Stimulated activated CD8-positive, alpha-beta memory T cell treated with anti-CD3 and anti-CD28 coated beads, Interleukin-4, amount 100 ng/mL, for 24 hours (primary cell): ENCODE results near the gene HK2.
A peak's percentile ranks its signal among the peaks of the same experiment; 100 is the strongest.
"Not testable (repeated sequence)": the region's sequence is repeated elsewhere in the genome, so short reads cannot be mapped to it uniquely, and the experiment has no call there.

ENCODE experiments used
- DNase-seq: peaks from one replicate; pipeline ENCODE4 v3.0.0-alpha.2; 2020; ENCODE audit warnings: low read depth

The HK2 gene

DNA sequence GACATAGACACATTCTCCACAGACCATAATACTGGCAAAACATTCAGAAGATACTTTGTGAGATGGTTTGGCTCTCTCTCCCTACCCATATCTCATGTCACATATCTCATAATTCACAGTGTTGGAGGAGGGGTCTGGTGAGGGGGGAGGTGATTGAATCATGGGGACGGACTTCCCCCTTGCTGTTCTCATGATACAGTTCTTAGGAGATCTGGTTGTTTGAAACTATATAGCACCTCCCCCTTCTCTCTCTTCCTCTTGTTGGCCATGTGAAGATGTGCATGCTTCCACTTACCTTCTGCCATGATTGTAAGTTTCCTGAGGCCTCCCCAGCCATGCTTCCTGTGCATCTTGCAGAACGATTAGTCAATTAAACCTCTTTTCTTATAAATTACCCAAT lies 61.1 kb downstream of the HK2 start:
- no peak for DNase-seq

DNA sequence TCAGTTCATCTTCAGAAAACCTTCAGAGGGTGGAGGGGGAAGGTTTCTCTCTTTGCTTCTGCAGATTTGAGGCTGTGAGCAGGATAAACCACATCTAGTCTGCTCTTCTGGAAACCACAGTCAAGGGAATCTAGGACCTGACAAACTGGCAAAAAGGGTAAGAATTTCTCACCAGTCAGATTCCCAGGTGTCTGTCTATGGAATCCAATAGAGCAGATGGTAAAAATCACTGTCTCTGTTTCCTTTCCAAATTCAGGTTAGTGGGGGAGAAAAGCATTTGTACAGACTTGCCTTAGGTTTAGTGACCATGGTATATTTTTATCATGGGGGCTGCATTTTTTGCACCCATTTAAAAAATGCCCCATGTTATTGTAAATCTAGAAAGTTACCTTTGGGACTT lies 62.3 kb downstream of the HK2 start:
- no peak for DNase-seq

DNA sequence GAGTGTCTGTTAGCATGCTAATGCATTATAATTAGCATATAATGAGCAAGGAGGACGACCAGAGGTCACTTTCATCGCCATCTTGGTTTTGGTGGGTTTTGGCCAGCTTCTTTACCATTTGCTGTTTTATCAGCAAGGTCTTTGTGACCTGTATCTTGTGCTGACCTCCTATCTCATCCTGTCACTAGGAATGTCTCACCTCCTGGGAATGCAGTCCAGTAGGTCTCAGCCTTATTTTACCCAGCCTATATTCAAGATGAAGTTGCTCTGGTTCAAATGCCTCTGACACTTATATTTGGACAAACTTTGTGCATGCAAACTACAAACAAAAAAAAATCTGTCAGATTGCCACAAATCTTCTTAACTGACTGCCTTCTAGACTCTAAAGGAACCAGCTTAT lies 66.3 kb downstream of the HK2 start:
- not testable (repeated sequence) for DNase-seq

DNA sequence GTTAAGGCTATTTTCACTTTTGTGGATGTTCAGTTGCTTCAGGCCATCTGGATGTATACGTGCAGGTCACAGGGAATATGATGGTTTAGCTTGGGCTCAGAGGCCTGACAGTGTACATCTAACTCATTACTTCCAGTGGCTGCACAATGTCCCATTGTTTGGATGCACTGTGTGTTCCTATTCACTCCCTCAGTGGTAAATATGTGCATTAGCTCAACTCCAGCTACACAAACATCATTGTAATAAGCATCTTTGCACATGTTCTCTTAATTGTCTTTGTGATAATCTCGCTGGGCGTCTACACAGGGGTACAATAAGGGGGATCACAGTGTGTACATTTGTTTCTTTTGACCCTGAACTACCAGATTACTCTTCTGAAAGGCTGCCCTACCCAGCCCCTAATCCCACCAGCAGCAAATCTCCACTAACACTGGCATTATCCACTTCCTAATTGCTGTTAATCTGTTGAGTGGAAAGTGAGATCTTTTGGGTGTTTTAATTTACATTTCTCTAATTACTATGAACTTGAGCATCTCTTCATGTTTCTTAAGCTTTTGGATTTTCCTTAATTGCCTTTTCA lies 68.4 kb downstream of the HK2 start:
- no peak for DNase-seq

DNA sequence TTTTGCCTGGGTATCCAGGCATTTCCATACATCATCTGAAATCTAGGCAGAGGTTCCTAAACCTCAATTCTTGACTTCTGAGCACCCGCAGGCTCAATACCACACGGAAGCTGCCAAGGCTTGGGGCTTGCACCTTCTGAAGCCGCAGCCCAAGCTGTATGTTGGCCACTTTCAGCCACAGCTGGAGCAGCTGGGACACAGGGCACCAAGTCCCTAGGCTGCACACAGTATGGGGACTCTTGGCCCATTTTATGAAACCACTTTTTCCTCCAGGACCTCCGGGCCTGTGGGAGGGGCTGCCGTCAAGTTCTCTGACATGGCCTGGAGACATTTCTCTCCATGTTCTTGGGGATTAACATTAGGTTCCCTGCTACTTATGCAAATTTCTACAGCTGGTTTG lies 72.5 kb downstream of the HK2 start:
- no peak for DNase-seq

DNA sequence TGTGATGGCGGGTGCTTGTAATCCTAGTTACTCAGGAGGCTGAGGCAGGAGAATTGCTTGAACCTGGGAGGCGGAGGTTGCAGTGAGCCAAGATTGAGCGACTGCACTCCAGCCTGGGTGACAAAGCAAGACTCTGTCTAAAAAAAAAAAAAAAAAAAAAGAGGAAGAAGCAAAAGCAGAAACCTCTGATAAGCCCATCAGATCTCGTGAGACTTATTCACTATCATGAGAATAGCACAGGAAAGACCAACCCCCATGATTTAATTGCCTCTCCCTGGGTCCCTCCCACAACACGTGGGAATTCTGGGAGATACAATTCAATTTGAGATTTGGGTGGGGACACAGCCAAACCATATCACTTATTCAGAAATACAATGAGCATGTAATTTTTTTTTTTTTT lies 73.6 kb downstream of the HK2 start:
- DNase-seq: not testable (repeated sequence)

DNA sequence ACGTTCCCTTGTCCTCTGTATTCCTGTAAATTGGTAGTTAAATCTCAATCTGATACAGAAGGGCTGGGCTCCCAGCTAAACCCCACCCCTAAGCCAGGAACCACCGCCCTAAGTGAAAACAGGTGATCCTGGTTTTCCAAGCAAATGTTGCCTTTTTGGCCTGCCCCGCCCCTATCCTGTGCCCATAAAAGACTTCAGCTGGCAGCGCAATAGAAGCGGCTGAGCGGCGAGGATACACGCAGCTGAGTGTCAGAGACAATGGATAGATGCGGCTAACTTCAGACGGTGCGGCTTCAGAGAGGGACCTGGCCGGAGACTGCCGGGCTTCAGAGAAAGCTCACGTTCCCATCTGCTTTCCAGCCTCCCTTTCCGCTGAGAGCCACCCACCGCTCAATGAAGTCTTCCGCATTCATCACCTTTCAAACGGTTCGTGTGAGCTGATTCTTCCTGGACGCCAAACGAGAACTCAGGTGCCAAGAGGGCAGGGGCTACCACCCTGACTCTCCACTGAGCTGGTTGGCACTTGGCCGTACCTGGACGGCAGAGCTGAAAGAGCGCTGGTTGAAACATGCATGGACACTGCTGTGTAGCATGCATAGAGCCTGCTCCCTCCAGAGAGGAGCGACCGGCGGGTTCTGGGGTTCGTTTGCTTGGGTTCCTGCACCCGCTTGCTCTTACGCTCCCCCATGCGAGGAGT lies 75.0 kb downstream of the HK2 start:
- no peak for DNase-seq

DNA sequence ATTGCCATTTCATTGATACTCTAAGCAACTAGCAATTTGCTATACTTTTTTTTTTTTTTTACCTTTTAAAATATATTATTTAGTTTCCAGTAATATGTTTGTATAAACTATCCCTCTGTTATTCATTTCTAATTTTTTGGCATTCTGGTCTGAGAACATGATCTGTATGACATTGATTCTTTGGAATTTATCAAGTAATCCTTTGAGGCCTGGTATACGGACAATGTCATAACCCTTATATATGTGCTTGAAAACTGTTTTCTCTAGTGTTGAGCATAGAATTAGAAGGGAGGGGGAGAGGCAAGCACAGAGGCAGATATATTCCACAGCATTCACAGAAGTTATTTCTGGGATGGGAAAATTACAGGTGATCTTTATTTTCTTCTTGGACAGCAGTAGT lies 76.3 kb downstream of the HK2 start:
- DNase-seq: no peak

DNA sequence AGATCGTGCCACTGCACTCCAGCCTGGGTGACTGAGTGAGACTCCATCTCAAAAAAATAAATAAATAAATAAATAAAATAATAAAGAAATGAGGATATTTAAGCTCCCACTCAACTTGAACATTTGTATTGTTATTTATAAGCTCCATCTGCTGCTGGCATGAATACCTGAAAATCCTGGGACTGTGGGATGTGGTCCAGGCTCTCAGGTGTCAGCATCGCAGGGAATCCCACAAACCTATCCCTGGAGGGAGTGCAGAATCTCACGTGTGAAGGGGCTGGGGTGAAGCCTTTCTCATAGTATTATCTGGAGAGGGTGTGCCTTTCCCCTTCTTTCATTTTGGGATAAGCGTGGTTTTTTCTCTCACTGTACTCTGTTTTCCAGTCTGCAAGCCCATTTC lies 77.1 kb downstream of the HK2 start:
- DNase-seq: no peak

DNA sequence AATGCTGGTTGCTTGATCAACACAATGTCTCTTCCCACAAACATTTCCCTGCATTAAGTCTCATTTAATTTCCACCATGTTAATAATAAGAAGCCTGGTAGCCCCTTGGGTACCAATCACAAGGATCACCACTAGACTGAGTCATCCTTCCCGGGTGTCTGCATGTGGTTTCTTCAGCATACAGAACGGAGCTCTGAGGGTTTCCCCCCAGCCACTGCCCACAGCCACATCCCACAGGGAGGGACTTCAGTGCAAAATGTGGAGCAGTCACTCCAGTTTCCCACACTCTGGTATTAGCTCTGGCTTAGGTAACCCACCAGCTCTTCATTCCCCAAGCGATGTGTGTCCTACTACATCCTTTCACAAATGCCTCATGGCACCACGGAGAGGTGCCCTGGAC lies 81.8 kb downstream of the HK2 start:
- peak; percentile 12 for DNase-seq

DNA sequence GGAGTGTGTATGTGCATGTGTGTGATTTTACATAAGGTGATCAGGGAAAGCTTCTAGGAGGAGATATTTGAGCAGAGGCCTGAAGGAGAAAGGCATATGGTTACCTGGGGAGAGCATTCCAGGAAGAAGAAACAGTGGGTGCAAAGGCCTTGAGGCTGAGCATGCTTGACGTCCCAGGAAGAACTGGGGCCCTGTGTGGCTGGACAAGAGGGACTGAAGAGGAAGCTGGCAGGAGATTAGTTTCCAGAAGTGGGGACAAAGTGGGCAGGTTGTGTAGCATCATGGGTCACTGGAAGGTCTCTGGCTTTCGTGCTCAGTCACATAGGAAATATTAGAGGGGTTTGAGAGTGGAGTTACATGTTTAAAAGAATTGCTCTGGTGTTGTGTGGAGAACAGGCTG lies 82.5 kb downstream of the HK2 start:
- no peak for DNase-seq

DNA sequence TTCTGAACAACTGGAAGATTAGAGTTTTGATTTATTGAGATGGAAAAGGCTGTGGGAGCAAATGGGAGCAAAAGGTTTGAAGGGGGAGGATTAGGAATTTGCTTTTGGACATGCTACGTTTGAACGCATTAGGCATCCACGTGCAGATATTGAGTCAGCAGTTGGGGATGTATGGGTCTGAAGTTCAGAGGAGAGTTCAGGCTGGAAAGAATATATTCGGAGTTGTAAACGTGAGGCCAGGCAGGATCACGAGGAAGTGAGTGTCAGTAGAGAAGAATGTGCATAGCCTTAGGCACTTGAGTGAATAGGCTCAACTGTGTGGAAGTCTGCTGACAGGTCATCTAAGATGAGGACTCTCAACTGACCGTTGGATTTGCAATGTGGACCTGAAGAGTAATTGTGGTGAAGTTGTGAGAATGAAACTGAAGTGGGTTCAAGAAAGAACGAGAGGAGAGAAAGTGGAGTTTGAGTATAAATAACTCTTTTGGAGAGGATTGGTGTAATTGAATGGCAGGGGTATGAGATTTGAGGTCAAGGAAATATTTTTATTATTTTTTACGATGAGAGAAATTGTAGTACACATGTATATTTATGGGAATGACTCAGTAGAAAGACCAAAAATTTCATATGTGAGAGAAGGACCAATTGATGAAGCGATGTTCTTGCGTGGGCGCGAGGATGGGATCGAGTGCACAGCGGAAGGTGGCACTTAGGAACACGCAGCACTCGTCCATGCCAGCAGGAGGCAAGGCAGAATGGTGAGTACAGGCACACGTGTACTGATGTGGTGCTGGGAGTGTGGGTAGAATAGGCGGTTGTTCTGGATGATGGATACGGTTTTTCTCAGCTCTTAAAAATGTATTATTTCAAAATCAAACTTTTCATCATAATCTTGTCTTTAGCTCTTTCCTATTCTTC lies 84.0 kb downstream of the HK2 start:
- no peak for DNase-seq

DNA sequence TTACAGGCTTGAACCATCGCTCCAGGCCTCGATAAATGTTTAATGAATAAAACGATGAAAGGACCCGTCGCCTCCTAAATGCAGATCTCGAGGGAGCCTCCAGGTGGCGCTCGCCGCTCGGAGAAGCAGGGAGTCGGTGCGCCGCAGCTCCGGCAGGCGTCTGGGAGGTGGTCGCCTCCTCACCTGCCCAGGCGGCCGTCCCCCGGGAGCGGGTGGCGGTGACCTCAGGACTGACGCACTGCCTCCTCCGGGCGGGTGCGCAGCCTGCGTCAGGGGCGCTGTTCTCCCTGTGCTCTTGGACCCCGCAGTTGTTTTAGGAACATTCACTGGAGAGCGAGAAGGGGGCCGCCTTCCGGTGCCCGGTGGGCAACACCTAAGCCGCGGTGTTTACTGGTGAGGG lies 85.9 kb downstream of the HK2 start:
- peak; percentile 57 for DNase-seq

DNA sequence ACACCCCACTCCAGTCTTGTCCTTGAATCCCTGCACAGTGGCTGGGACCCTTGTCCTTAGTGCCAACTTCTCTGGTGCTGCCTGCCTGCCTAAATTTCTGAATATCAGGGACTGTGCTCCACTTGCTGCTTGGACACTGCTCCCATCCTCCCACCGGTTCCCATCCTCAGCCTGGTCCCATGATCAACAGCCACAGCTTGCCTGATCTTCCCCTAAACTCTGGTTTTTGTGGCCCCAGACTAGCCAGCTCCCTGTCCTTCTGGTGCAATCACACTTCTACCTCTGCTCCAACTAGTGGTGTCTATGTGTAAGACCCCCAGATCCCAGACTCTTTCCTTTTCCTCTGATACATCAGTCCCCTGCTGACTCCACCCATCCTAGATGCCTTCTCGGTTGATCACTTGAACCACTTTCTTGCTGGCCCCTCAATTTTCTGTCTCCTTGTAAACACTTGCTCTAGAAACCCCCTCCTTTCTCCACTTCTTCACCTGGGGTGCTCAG lies 87.4 kb downstream of the HK2 start:
- no peak for DNase-seq

DNA sequence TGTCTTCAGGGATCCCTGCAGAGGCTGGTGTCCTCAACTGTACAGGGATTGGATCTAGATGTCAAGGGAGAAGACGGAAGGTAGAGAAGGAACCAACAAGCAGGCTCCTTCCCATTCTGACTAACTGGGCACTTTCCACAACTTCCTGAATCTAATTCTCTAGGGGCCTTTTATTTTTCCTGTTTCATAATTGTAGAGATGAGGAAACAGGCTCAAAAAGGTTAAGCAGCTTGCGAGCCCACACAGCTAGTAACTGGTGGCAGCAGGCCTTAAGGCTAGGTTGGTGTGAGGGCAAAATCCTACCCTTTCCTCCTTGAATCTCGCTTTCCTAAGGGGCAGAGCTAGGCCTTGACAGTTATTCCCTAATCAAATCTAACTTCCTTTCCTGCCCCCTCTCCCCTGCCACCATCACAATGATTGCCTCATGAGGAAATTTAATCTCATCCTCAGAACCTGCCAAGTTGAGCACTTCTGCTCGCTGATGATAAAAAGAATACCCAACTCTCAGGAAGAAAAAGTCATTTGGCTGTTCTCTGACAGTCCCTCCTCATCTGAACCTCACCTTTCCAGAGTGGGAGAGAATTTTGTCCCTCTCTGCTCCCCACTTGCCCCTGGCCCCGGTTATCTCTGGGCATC lies 88.8 kb downstream of the HK2 start:
- DNase-seq: no peak

DNA sequence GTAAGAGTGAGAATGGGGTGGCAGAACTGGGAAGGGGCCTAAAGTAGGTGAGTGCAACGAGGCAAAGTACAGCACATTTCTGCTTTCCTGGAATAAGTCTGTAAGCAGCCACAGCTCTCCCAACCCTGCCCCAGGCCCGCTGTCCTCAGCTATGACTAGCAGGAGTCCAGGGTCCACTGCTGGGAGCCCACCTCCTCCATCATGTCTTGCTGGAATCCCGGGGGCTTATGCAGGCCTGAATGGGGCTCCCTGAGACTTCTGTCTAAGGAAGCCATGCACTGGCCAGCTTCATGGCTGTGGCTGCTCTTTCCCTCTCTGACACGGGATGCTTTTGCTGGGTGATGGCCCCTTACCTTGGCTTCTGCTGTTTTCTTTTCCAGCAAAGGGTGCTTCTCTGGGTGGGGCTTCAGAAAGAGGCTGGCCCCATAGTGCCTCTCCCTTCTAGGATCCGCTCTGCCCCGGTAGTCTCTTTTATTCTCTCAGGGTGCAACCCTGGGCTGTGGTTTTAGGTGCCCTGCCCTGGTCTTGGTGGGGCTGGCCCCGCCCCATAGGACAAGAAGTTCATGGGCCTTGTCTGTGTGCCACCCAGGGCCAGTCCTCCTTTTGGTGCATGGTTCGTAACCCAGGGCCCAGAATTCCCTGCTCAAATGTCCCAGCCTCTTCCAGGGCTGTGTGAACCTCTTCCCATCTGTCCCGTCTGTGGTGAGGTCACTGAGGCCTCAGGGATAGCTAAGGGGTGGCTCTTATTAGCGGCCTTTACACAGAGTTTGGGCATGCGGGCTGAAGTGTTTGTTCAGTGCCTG lies 90.7 kb downstream of the HK2 start:
- no peak for DNase-seq

DNA sequence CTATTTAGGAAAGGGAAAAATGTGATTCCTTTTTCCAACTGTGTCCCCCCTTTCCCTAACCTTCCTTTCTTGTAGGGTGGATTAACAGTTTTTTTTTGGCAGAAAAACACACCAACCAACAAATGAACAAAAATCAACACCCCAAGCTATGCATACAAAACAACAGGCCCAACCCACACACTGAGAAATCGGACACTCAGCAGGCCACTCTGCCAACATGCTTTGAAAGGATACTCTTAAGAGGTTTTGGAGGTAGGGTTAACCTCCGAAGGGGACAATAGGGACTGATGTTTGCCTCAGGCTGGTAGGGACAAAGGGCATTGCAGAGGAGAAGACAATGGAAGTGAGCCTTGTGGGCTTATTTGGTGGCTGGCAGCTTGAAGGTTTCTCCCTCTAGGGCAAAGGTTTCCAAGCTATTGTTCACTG lies 91.4 kb downstream of the HK2 start:
- no peak for DNase-seq

DNA sequence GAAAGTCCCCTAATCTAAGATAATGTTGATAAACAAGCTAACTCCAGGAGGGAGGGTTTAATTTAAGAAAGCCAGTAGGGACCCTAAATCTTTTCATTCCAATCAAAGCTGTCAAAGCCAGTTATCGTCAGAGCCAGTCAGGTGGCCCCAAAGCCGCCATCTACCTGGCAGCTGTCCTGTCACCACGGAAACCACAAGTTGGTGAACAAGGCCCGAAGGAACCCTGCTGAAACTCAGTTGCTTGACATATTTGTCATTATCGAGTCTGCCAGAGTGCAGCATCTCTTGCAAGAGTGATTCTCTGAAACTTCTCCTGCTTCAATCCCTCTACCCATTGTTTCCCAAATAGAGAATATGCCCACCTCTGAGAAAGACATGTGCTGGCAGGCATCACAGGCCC lies 93.7 kb downstream of the HK2 start:
- DNase-seq: no peak

DNA sequence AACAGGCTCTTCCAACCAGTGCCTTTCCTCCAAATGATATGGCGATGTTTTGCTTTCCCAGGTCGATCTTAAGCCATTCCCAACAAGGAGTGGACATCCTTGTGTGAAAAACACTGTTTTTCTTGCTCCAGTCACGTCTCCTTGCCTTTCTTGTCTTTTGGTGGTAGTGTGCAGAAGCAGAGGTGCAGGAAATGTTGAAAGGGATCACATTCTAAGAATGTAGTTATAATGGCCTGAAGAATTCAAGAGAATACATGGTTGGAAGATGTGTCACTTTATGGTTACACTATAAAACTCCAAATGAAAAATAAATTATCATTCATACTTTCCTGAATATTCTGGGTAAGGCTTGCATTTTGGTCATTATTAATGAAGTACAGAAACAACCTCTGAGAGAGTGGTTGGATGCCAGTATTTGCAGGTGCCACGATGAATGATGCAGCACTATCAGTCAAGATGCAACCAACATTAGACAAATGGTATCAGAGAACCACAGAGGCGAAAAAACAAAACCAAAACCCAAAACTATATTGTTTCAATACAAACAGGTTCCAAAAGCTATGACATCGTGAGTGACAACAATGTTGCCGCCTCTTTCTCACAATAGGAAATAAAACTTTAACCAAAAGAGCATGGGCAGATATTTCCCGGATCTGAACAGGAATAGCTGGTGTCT lies 97.0 kb downstream of the HK2 start:
- no peak for DNase-seq

DNA sequence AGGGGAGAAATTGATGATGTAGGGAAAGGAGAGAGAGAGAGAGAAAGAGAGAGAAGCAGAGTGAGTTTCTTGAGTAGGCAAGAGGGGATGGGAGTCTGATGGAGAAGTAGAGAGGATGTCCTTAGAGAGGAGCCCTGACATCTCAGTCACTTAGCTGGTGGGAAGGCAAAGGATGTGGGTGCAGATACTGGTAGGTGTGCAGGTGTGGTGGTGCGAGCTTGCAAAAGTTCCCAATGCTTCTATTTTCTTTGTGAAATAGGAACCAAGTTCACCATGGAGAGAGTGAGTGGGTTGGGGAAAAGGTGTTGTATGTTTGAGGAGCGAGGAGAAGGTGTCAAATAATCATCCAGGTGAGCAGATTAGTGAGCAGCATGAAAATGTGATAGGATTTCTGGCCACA lies 98.0 kb downstream of the HK2 start:
- DNase-seq: no peak

DNA sequence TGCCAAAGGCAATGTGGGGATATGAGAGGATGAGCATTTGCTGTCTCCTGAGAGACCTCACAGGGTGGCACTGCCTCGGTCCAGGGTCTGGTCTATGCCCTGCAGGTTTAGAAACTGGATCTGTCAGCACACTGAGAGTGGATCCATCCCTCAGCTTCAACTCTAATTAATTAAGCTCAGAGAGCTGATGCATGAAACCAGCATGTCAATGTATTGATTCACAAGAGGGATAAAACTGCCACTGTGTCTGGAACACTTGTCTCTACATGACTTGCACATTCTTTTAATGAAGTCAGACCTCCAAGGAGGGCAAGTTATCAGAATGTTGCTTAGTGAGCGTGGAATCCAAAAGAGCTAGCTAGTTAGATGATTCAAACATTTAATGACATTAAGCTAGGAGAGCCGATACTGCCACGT lies 102.1 kb downstream of the HK2 start:
- no peak for DNase-seq
